Sigmoid colon (tissue), 7 donors: ENCODE results near the gene TOR1A. TPM values are rescaled to one million over a fixed set of nuclear protein-coding genes. Genes with fewer than 3 reads are reported as not detected.

Experiments used
- DNase-seq: peaks from one replicate; pipeline ENCODE4 v3.0.0-alpha.2; 2019
- H3K27ac ChIP-seq, 4 donors: fragments of 200-600 bp; sonication (generic); one replicate each; pipeline ENCODE4 v1.5.1; 2016 to 2019; ENCODE audit warnings: mild to moderate bottlenecking in 1 of 4
- H3K27me3 ChIP-seq, 3 donors: fragments of 200-600 bp; sonication (generic); one replicate each; pipeline ENCODE4 v1.5.1; 2019; ENCODE audit warnings: mild to moderate bottlenecking in 1 of 3
- H3K36me3 ChIP-seq, 4 donors: fragments of 200-600 bp; sonication (generic); one replicate each; pipeline ENCODE4 v1.5.1; 2016 to 2019
- H3K4me1 ChIP-seq, 4 donors: fragments of 200-600 bp; sonication (generic); one replicate each; pipeline ENCODE4 v1.5.1; 2017 to 2019
- H3K4me3 ChIP-seq, 4 donors: fragments of 200-600 bp; sonication (generic); one replicate each; pipeline ENCODE4 v1.5.1; 2017 to 2019; ENCODE audit warnings: mild to moderate bottlenecking in 2 of 4, moderate library complexity in 1 of 4
- H3K9me3 ChIP-seq, 4 donors: fragments of 200-600 bp in 3 of 4; sonication (generic) in 3 of 4; one replicate each; pipeline versions ENCODE4 v1.5.1 to v1.6.1; 2013 to 2019
- CTCF ChIP-seq, 4 experiments: fragments of 450-650 bp in 3 of 4; fragments of 200-600 bp in 1 of 4; IDR thresholded peaks; one replicate each; pipeline ENCODE4 v1.5.1; 2016 to 2019; ENCODE audit warnings: antibody characterized with exemption in 4 of 4, mild to moderate bottlenecking in 3 of 4, moderate library complexity in 2 of 4
- EP300 ChIP-seq, 4 donors: sonication (generic); formaldehyde crosslinking; IDR thresholded peaks; one replicate each; pipeline ENCODE4 v1.6.1; 2017; ENCODE audit warnings: antibody characterized with exemption in 4 of 4
- POLR2A ChIP-seq, 2 donors: fragments of 450-650 bp; IDR thresholded peaks; one replicate each; pipeline ENCODE4 v1.6.1; 2016; ENCODE audit warnings: antibody characterized with exemption in 2 of 2, mild to moderate bottlenecking in 2 of 2, moderate library complexity in 2 of 2
- POLR2AphosphoS5 ChIP-seq, 4 donors: sonication (generic); formaldehyde crosslinking; IDR thresholded peaks; one replicate each; pipeline ENCODE4 v1.6.1; 2017; ENCODE audit warnings: antibody characterized with exemption in 4 of 4
- WGBS, 2 donors: extraction: QIAGEN DNeasy Blood & Tissue Kit; methylation state at CpG; one replicate each; pipeline ENCODE4 v1.1.7; 2013; 5-methylcytosine and 5-hydroxymethylcytosine counted together
- intact Hi-C: fragments of 100-400 bp; cut with DNase I; formaldehyde crosslinking; loops from one replicate; pipeline ENCODE4 v1.15.1; 2023
- polyA plus RNA-seq, 3 donors: library from polyadenylated mRNA; stranded (reverse); fragments of 200-250 nt; gene quantifications; one replicate each; pipeline ENCODE4 v1.2.3, GENCODE V29; 2013
- total RNA-seq, 4 donors: library from RNA; depleted of rRNA; stranded (reverse); fragments of >200 nt; gene quantifications; one replicate each; pipeline ENCODE4 v1.1.0, GENCODE V29; 2016
- donor health status: healthy with polysubstance abuse.
- donor health status: Bipolar disorder and iron deficiency.
- donor health status: healthy.

TOR1A gene
- total and polyA plus RNA-seq, 7 donors: 12.5 to 51.2 (median 31.6) TPM

- intact Hi-C loops: no loop called here
- Histone ChIP-seq H3K36me3 (peaks cover 14 to 58% (median 35%) of the 10 kb centered on the region in 4 donors), H3K27ac (peak overlapping the region; percentile 60 to 80 (median 72))
Measured at GRCh38 chr9:129851821-129852220, 27.9 kb upstream of the TOR1A start.

GRCh38 chr9:129850821-129851550 lies 27.1 kb upstream of the TOR1A start:
- Histone ChIP-seq H3K27ac (peak overlapping the region; percentile 60 to 80 (median 72)), H3K4me3 (no peak overlapping the region), H3K27me3 (no peaks in the 10 kb centered on the region), H3K9me3 (no peaks in the 10 kb centered on the region), H3K36me3 (peaks cover 14 to 50% (median 32%) of the 10 kb centered on the region in 4 donors), H3K4me1 (peaks cover 0 to 28% (median 20%) of the 10 kb centered on the region in 4 donors)
- no peak for TF ChIP-seq POLR2AphosphoS5 (IDR thresholded peaks at IDR 0.05)
- no peak for TF ChIP-seq EP300 (IDR thresholded peaks at IDR 0.05)
- TF ChIP-seq POLR2A (IDR thresholded peaks at IDR 0.05): no peak
- no peak for TF ChIP-seq CTCF (IDR thresholded peaks at IDR 0.05)
- 93% methylated on average over 6 of the region's 6 CpGs for WGBS, 2 donors
- intact Hi-C loops: no loop called here
- no peak for DNase-seq

More at GRCh38 chr9:129851821-129852220, 27.9 kb upstream of the TOR1A start:
- DNase-seq: no peak
- TF ChIP-seq POLR2AphosphoS5 (IDR thresholded peaks at IDR 0.05) (no peak), POLR2A (IDR thresholded peaks at IDR 0.05) (no peak), EP300 (IDR thresholded peaks at IDR 0.05) (no peak), CTCF (IDR thresholded peaks at IDR 0.05) (no peak)
- Histone ChIP-seq H3K9me3 (no peaks in the 10 kb centered on the region), H3K4me1 (peaks cover 0 to 28% (median 20%) of the 10 kb centered on the region in 4 donors), H3K27me3 (no peaks in the 10 kb centered on the region), H3K4me3 (no peak overlapping the region)
- WGBS, 2 donors: 76 to 92% methylated on average over 5 of the region's 5 CpGs

GRCh38 chr9:129849901-129850300 lies 26.0 kb upstream of the TOR1A start:
- Histone ChIP-seq H3K4me3 (no peak overlapping the region), H3K27ac (peak overlapping the region; percentile 60 to 80 (median 72)), H3K4me1 (peaks cover 0 to 28% (median 20%) of the 10 kb centered on the region in 4 donors), H3K27me3 (no peaks in the 10 kb centered on the region), H3K36me3 (peaks cover 14 to 41% (median 26%) of the 10 kb centered on the region in 4 donors), H3K9me3 (no peaks in the 10 kb centered on the region)
- DNase-seq: no peak
- WGBS, 2 donors: 84 to 95% methylated on average over 6 of the region's 6 CpGs
- intact Hi-C loops: no loop called here
- TF ChIP-seq EP300 (IDR thresholded peaks at IDR 0.05): no peak
- TF ChIP-seq POLR2A (IDR thresholded peaks at IDR 0.05): no peak
- no peak for TF ChIP-seq CTCF (IDR thresholded peaks at IDR 0.05)
- TF ChIP-seq POLR2AphosphoS5 (IDR thresholded peaks at IDR 0.05): no peak

- H3K27ac ChIP-seq: peak overlapping the region in 2 of 4 donors; percentile 74 to 80
- 88 to 89% methylated on average over 4 of the region's 4 CpGs for WGBS, 2 donors
Measured at GRCh38 chr9:129848712-129849441, 24.9 kb upstream of the TOR1A start.

More at GRCh38 chr9:129848712-129849441, 24.9 kb upstream of the TOR1A start:
- intact Hi-C loops: no loop called here
- TF ChIP-seq CTCF (IDR thresholded peaks at IDR 0.05) (no peak), POLR2AphosphoS5 (IDR thresholded peaks at IDR 0.05) (no peak), POLR2A (IDR thresholded peaks at IDR 0.05) (no peak), EP300 (IDR thresholded peaks at IDR 0.05) (no peak)
- Histone ChIP-seq H3K4me3 (no peak overlapping the region), H3K9me3 (no peaks in the 10 kb centered on the region), H3K36me3 (peaks cover 14 to 31% (median 23%) of the 10 kb centered on the region in 4 donors), H3K4me1 (peaks cover 0 to 28% (median 20%) of the 10 kb centered on the region in 4 donors), H3K27me3 (no peaks in the 10 kb centered on the region)
- DNase-seq: no peak
